Keratinocyte (primary cell): ENCODE data around the gene LUZP1. TPM values are rescaled to one million over a fixed set of nuclear protein-coding genes. Genes with fewer than 3 reads are reported as not detected.

Experiments
- DNase-seq: peaks from one replicate; pipeline ENCODE4 v3.0.0-alpha.2; 2011; ENCODE audit warnings: low read depth, missing footprints, low spot score
- FAIRE-seq: peaks from 2 replicates; lab custom pipeline; 2011; peaks lifted over from hg19 to GRCh38; lab: Jason Lieb, UNC
- H2AFZ ChIP-seq: 2 replicates; pipeline ENCODE4 v1.6.0; 2012; ENCODE audit warnings: low read length, control low read depth, inconsistent platforms; ENCODE audit not compliant: control insufficient read depth
- H3K27ac ChIP-seq: 2 replicates; pipeline ENCODE4 v1.5.1; 2011; ENCODE audit warnings: low read length; ENCODE audit not compliant: control insufficient read depth, insufficient read depth
- H3K27me3 ChIP-seq: 3 replicates; pipeline ENCODE4 v1.6.0; 2011; ENCODE audit warnings: low read length; ENCODE audit not compliant: control insufficient read depth, insufficient read depth; ENCODE audit errors: extremely low read depth
- H3K36me3 ChIP-seq, 2 experiments: 2 replicates in 1 of 2; 3 replicates in 1 of 2; pipeline ENCODE4 v1.5.1; 2011; ENCODE audit warnings: low read length in 2 of 2, mild to moderate bottlenecking in 1 of 2; ENCODE audit not compliant: control insufficient read depth in 2 of 2, insufficient read depth in 2 of 2; ENCODE audit errors: extremely low read depth in 1 of 2
- H3K4me1 ChIP-seq: 3 replicates; pipeline ENCODE4 v1.5.1; 2011; ENCODE audit warnings: low read length; ENCODE audit not compliant: control insufficient read depth, insufficient read depth; ENCODE audit errors: extremely low read depth
- H3K4me2 ChIP-seq: 3 replicates; pipeline ENCODE4 v1.6.0; 2011; ENCODE audit warnings: low read depth, low read length; ENCODE audit not compliant: control insufficient read depth, insufficient read depth; ENCODE audit errors: extremely low read depth
- H3K4me3 ChIP-seq, 3 experiments: fragments of 200-600 bp in 1 of 3; sonication (generic) in 1 of 3; 2 replicates in 2 of 3; 3 replicates in 1 of 3; pipeline ENCODE4 v1.5.1; 2011 to 2016; ENCODE audit warnings: low read length in 3 of 3, mild to moderate bottlenecking in 3 of 3, control low read depth in 2 of 3, inconsistent platforms in 1 of 3, low read depth in 1 of 3, mixed read lengths in 1 of 3, mixed run types in 1 of 3, moderate library complexity in 1 of 3; ENCODE audit not compliant: control insufficient read depth in 2 of 3, insufficient read depth in 2 of 3; ENCODE audit errors: extremely low read depth in 1 of 3
- H3K79me2 ChIP-seq: 2 replicates; pipeline ENCODE4 v1.6.0; 2012; ENCODE audit warnings: low read length; ENCODE audit not compliant: control insufficient read depth, insufficient read depth
- H3K9ac ChIP-seq: 3 replicates; pipeline ENCODE4 v1.6.0; 2011; ENCODE audit warnings: low read length; ENCODE audit not compliant: control insufficient read depth, insufficient read depth; ENCODE audit errors: extremely low read depth
- H3K9me1 ChIP-seq: 3 replicates; pipeline ENCODE4 v1.6.0; 2011; ENCODE audit warnings: low read length; ENCODE audit not compliant: control insufficient read depth, insufficient read depth; ENCODE audit errors: extremely low read depth
- H3K9me3 ChIP-seq: 2 replicates; pipeline ENCODE4 v1.5.1; 2012; ENCODE audit warnings: low read depth, low read length; ENCODE audit not compliant: control insufficient read depth
- H4K20me1 ChIP-seq: 3 replicates; pipeline ENCODE4 v1.6.0; 2011; ENCODE audit warnings: low read length; ENCODE audit not compliant: control insufficient read depth, insufficient read depth; ENCODE audit errors: extremely low read depth
- CTCF ChIP-seq, 3 experiments: IDR thresholded peaks in 1 of 3; conservative IDR thresholded peaks in 1 of 3; optimal IDR thresholded peaks in 1 of 3; 2 replicates in 2 of 3; 3 replicates in 1 of 3; pipeline versions ENCODE3 to v1.5.1; 2011; ENCODE audit warnings: low read length in 3 of 3, mild to moderate bottlenecking in 3 of 3, moderate library complexity in 2 of 3, control low read depth in 1 of 3, inconsistent platforms in 1 of 3; ENCODE audit not compliant: insufficient read depth in 2 of 3; ENCODE audit errors: extremely low read depth in 1 of 3
- EZH2 ChIP-seq: IDR thresholded peaks from one replicate; pipeline ENCODE4 v1.6.1; 2012; ENCODE audit warnings: inconsistent platforms, mild to moderate bottlenecking, low read length, moderate library complexity
- dilution Hi-C: fragments of 300-500 bp; cut with MboI; formaldehyde crosslinking; loops from one replicate; pipeline ENCODE4 v1.7.0; 2020; ENCODE audit warnings: low sequenced_read_pairs; ENCODE audit not compliant: extremely low pct_ligation_motif_present
- polyA plus RNA-seq, 5 experiments: library from polyadenylated mRNA; depleted of rRNA in 3 of 5; stranded (reverse) in 3 of 5; stranded (forward) in 1 of 5; unstranded in 1 of 5; fragments of >200 nt; gene quantifications; 1 replicate in 1 of 5; 2 replicates in 3 of 5; 3 replicates in 1 of 5; pipeline versions ENCODE4 v1.2.1 to v1.2.3, GENCODE V29; 2011 to 2012; ENCODE audit warnings: missing spikeins in 2 of 5, low read depth in 1 of 5, low replicate concordance in 1 of 5

LUZP1 gene
- polyA plus RNA-seq, 1 donor (not counting 4 experiments of a cell fraction or from before 2014, with no cell fraction given), result 52.5 TPM

GRCh38 chr1:23188434-23188884 is 19.8 kb upstream of the LUZP1 start:
- Histone ChIP-seq H3K4me2 (peak overlapping the region; percentile 34), H3K9ac (peak overlapping the region; percentile 70), H3K36me3 (no peaks in the 10 kb centered on the region), H3K4me3 (no peak overlapping the region), H3K9me1 (no peaks in the 10 kb centered on the region), H3K4me1 (peaks cover 17% of the 10 kb centered on the region), H3K9me3 (no peaks in the 10 kb centered on the region), H3K27me3 (no peaks in the 10 kb centered on the region), H4K20me1 (no peaks in the 10 kb centered on the region), H3K27ac (peak overlapping the region; percentile 93), H2AFZ (peak overlapping the region; percentile 21), H3K79me2 (no peaks in the 10 kb centered on the region)
- FAIRE-seq, result no peak
- DNase-seq, result no peak
- dilution Hi-C loops, result no loop called here
- TF ChIP-seq CTCF (optimal IDR thresholded peaks at IDR 0.05 in 1 of 3, IDR thresholded peaks at IDR 0.05 in 1 of 3, conservative IDR thresholded peaks at IDR 0.05 in 1 of 3; ENCODE audit: extremely low read depth in 1 of 3, insufficient read depth in 2 of 3, low read length in 3 of 3) (no peak), EZH2 (no peak)

- dilution Hi-C loops, result no loop called here
- Histone ChIP-seq H3K9me3 (no peaks in the 10 kb centered on the region), H3K79me2 (no peaks in the 10 kb centered on the region), H3K4me1 (peaks cover 15% of the 10 kb centered on the region), H3K4me2 (no peak overlapping the region), H2AFZ (no peak overlapping the region), H3K27me3 (no peaks in the 10 kb centered on the region), H4K20me1 (no peaks in the 10 kb centered on the region), H3K9me1 (no peaks in the 10 kb centered on the region), H3K4me3 (no peak overlapping the region), H3K27ac (peak overlapping the region; percentile 93), H3K9ac (no peak overlapping the region), H3K36me3 (no peaks in the 10 kb centered on the region)
- DNase-seq, result no peak
- TF ChIP-seq CTCF (optimal IDR thresholded peaks at IDR 0.05 in 1 of 3, IDR thresholded peaks at IDR 0.05 in 1 of 3, conservative IDR thresholded peaks at IDR 0.05 in 1 of 3; ENCODE audit: extremely low read depth in 1 of 3, insufficient read depth in 2 of 3, low read length in 3 of 3), result no peak
- TF ChIP-seq EZH2, result no peak
- FAIRE-seq, result no peak
These were observed 19.0 kb upstream of the LUZP1 start for GRCh38 chr1:23187637-23188036.
